Peyer's patch (tissue), 4 donors: ENCODE measurements around the gene ASIC4.

Experiments used
- POLR2A ChIP-seq, 2 donors: fragments of 450-650 bp; IDR thresholded peaks; one replicate each; pipeline ENCODE4 v1.5.1; 2017; ENCODE audit warnings: antibody characterized with exemption in 2 of 2, mild to moderate bottlenecking in 2 of 2, moderate library complexity in 2 of 2
- TF ChIP-seq, protein P1 (sequence below), 6 experiments: fragments of 450-650 bp in 4 of 6; fragments of 200-600 bp in 2 of 6; sonication (generic) in 1 of 6; IDR thresholded peaks; one replicate each; pipeline ENCODE4 v1.5.1; 2017 to 2019; ENCODE audit warnings: antibody characterized with exemption in 6 of 6, mild to moderate bottlenecking in 3 of 6, moderate library complexity in 1 of 6

DNA sequence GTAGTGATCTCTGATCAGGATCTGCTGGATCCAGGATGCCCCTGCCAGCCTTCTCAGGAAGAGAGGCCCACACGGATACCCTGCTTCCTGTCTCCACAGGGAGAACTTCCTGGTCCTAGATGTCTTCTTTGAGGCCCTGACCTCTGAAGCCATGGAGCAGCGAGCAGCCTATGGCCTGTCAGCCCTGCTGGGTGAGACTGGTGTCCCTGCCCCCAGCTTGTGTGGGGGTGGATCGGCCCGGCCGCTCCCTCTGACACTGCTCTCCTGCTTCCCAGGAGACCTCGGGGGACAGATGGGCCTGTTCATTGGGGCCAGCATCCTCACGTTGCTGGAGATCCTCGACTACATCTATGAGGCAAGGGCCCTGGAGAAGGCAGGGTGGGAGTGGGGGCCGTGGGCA, 22.7 kb downstream of the ASIC4 start:
- TF ChIP-seq, protein P1, sequence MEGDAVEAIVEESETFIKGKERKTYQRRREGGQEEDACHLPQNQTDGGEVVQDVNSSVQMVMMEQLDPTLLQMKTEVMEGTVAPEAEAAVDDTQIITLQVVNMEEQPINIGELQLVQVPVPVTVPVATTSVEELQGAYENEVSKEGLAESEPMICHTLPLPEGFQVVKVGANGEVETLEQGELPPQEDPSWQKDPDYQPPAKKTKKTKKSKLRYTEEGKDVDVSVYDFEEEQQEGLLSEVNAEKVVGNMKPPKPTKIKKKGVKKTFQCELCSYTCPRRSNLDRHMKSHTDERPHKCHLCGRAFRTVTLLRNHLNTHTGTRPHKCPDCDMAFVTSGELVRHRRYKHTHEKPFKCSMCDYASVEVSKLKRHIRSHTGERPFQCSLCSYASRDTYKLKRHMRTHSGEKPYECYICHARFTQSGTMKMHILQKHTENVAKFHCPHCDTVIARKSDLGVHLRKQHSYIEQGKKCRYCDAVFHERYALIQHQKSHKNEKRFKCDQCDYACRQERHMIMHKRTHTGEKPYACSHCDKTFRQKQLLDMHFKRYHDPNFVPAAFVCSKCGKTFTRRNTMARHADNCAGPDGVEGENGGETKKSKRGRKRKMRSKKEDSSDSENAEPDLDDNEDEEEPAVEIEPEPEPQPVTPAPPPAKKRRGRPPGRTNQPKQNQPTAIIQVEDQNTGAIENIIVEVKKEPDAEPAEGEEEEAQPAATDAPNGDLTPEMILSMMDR (IDR thresholded peaks at IDR 0.05): no peak
- TF ChIP-seq POLR2A (IDR thresholded peaks at IDR 0.05): no peak
